OCI-LY1 (cell line): ENCODE results near the gene GSTT4.

ENCODE experiments used
- H2AFZ ChIP-seq: fragments of 200-600 bp; sonication (generic), shearing (Covaris generic); 2 replicates; pipeline ENCODE4 v1.6.0; 2014; ENCODE audit warnings: antibody characterized with exemption, mild to moderate bottlenecking, low read length
- H3F3A ChIP-seq: fragments of 200-600 bp; sonication (generic), shearing (Covaris generic); 2 replicates; pipeline ENCODE4 v1.6.0; 2014; ENCODE audit warnings: mild to moderate bottlenecking, antibody characterized with exemption, low read length, moderate library complexity; ENCODE audit not compliant: insufficient read depth
- H3K27ac ChIP-seq: fragments of 200-600 bp; sonication (generic); 2 replicates; pipeline ENCODE4 v1.5.1; 2014; ENCODE audit warnings: low read length, mixed run types, mild to moderate bottlenecking, low read depth; ENCODE audit not compliant: poor library complexity, severe bottlenecking
- H3K27me3 ChIP-seq: fragments of 200-600 bp; sonication (generic); 2 replicates; pipeline ENCODE4 v1.6.0; 2014; ENCODE audit warnings: antibody characterized with exemption, mild to moderate bottlenecking, low read length, moderate library complexity; ENCODE audit not compliant: insufficient read depth
- H3K36me3 ChIP-seq: fragments of 200-600 bp; sonication (generic); 2 replicates; pipeline ENCODE4 v1.6.1; 2014; ENCODE audit warnings: mild to moderate bottlenecking, antibody characterized with exemption, low read length, moderate library complexity, mixed read lengths; ENCODE audit not compliant: insufficient read depth
- H3K4me1 ChIP-seq: fragments of 200-600 bp; sonication (generic); 2 replicates; pipeline ENCODE4 v1.5.1; 2014; ENCODE audit warnings: mild to moderate bottlenecking, low read length, moderate library complexity; ENCODE audit not compliant: insufficient read depth, severe bottlenecking
- H3K4me2 ChIP-seq: fragments of 200-600 bp; sonication (generic), shearing (Covaris generic); 2 replicates; pipeline ENCODE4 v1.6.1; 2014; ENCODE audit warnings: low read length
- H3K4me3 ChIP-seq: fragments of 200-600 bp; sonication (generic); 2 replicates; pipeline ENCODE4 v1.5.1; 2014; ENCODE audit warnings: low read length, low read depth, mild to moderate bottlenecking, mixed read lengths; ENCODE audit not compliant: poor library complexity, severe bottlenecking
- H3K79me2 ChIP-seq: fragments of 200-600 bp; shearing (Covaris generic); 2 replicates; pipeline ENCODE4 v1.6.1; 2016; ENCODE audit warnings: mixed run types, low read length, mixed read lengths; ENCODE audit not compliant: insufficient read depth
- H3K9ac ChIP-seq: fragments of 200-600 bp; sonication (generic), shearing (Covaris generic); 2 replicates; pipeline ENCODE4 v1.6.1; 2014; ENCODE audit warnings: mild to moderate bottlenecking, low read length, mixed read lengths
- H3K9me2 ChIP-seq: fragments of 200-600 bp; sonication (generic), shearing (Covaris generic); 2 replicates; pipeline ENCODE4 v1.6.1; 2014; ENCODE audit warnings: low read depth, mild to moderate bottlenecking, low read length, mixed read lengths
- H3K9me3 ChIP-seq: fragments of 200-600 bp; shearing (Covaris generic); 2 replicates; pipeline ENCODE4 v1.6.1; 2014; ENCODE audit warnings: low read length, mixed read lengths
- H4K20me1 ChIP-seq: fragments of 200-600 bp; sonication (generic), shearing (Covaris generic); 2 replicates; pipeline ENCODE4 v1.6.0; 2016; ENCODE audit warnings: mild to moderate bottlenecking, low read length; ENCODE audit not compliant: insufficient read depth
- CTCF ChIP-seq: fragments of 200-600 bp; sonication (generic), shearing (Covaris generic); IDR thresholded peaks from 2 replicates; pipeline ENCODE4 v1.5.1; 2017; ENCODE audit warnings: mild to moderate bottlenecking, antibody characterized with exemption, low read length, moderate library complexity, mixed read lengths
- EZH2 ChIP-seq: fragments of 200-600 bp; sonication (generic), shearing (Covaris generic); IDR thresholded peaks from 2 replicates; pipeline ENCODE4 v1.8.0; 2017; ENCODE audit warnings: borderline replicate concordance, mixed run types, mild to moderate bottlenecking, antibody characterized with exemption, low read length, moderate library complexity, mixed read lengths

GSTT4 gene

GRCh38 chr22:24007253-24008021, 2.2 kb upstream of the GSTT4 start:
- Histone ChIP-seq H3K27ac (no peak overlapping the region), H3K36me3 (no peaks in the 10 kb centered on the region; the same call in 1 of the 2 replicates)

GRCh38 chr22:24006914-24007214, 1.6 kb upstream of the GSTT4 start:
- TF ChIP-seq CTCF = no peak
- TF ChIP-seq EZH2 = no peak
- H3K27me3 ChIP-seq = no peaks in the 10 kb centered on the region; the same call in 1 of the 2 replicates

More at GRCh38 chr22:24007253-24008021, 2.2 kb upstream of the GSTT4 start:
- no peak for TF ChIP-seq EZH2
- no peak for TF ChIP-seq CTCF
- Histone ChIP-seq H3K9me2 (no peaks in the 10 kb centered on the region), H3K27me3 (no peaks in the 10 kb centered on the region; the same call in 1 of the 2 replicates), H3K4me1 (peaks cover 7% of the 10 kb centered on the region), H3F3A (no peaks in the 10 kb centered on the region), H3K79me2 (peaks cover 6% of the 10 kb centered on the region), H3K4me3 (no peak overlapping the region), H2AFZ (no peak overlapping the region), H3K9me3 (peaks cover 6% of the 10 kb centered on the region; the same call in 1 of the 2 replicates), H4K20me1 (no peaks in the 10 kb centered on the region), H3K4me2 (no peak overlapping the region), H3K9ac (no peak overlapping the region)

GRCh38 chr22:24006207-24006913, 1.1 kb upstream of the GSTT4 start:
- TF ChIP-seq CTCF (no peak), EZH2 (no peak)
- Histone ChIP-seq H3F3A (no peaks in the 10 kb centered on the region), H3K9ac (no peak overlapping the region), H3K9me2 (no peaks in the 10 kb centered on the region), H3K27me3 (no peaks in the 10 kb centered on the region; the same call in 1 of the 2 replicates), H3K79me2 (no peaks in the 10 kb centered on the region), H3K4me1 (no peaks in the 10 kb centered on the region), H4K20me1 (no peaks in the 10 kb centered on the region), H3K4me3 (no peak overlapping the region), H3K4me2 (no peak overlapping the region), H3K9me3 (peaks cover 6% of the 10 kb centered on the region; the same call in 1 of the 2 replicates), H3K27ac (no peak overlapping the region), H3K36me3 (no peaks in the 10 kb centered on the region; the same call in 1 of the 2 replicates), H2AFZ (no peak overlapping the region)

More at GRCh38 chr22:24006914-24007214, 1.6 kb upstream of the GSTT4 start:
- H4K20me1 ChIP-seq = no peaks in the 10 kb centered on the region
- peaks cover 6% of the 10 kb centered on the region; the same call in 1 of the 2 replicates for H3K9me3 ChIP-seq
- no peak overlapping the region for H3K27ac ChIP-seq
- no peaks in the 10 kb centered on the region for H3K9me2 ChIP-seq
- H2AFZ ChIP-seq = no peak overlapping the region
- no peak overlapping the region for H3K4me2 ChIP-seq
- H3K4me3 ChIP-seq = no peak overlapping the region
- no peaks in the 10 kb centered on the region for H3F3A ChIP-seq
- H3K36me3 ChIP-seq = no peaks in the 10 kb centered on the region; the same call in 1 of the 2 replicates
- H3K9ac ChIP-seq = no peak overlapping the region
- peaks cover 3% of the 10 kb centered on the region for H3K79me2 ChIP-seq
- H3K4me1 ChIP-seq = peaks cover 2% of the 10 kb centered on the region
